Natural killer cell (primary cell): ENCODE results near the gene PIK3CA. TPM values are rescaled to one million over a fixed set of nuclear protein-coding genes. Genes with fewer than 3 reads are reported as not detected.

Source experiments
- ATAC-seq, 3 donors: fragments of 150-1000 bp in 2 of 3; fragments of 200-7000 bp in 1 of 3; cut with Tn5 transposase; 1 replicate in 1 of 3; 2 replicates in 2 of 3; pipeline ENCODE4 v1.10.0; 2021; ENCODE audit warnings: mild to moderate bottlenecking in 2 of 3, moderate library complexity in 2 of 3
- DNase-seq, 2 donors: peaks; one replicate each; pipeline versions ENCODE4 v3.0.0 to v3.0.0-alpha.2; 2013 to 2021; ENCODE audit warnings: mixed read lengths in 1 of 2
- H3K27ac ChIP-seq: one replicate; pipeline ENCODE4 v1.5.1; 2013; ENCODE audit warnings: mild to moderate bottlenecking, low read length
- H3K27me3 ChIP-seq: one replicate; pipeline ENCODE4 v1.6.1; 2013; ENCODE audit warnings: low read length; ENCODE audit not compliant: control insufficient read depth, insufficient read depth
- H3K36me3 ChIP-seq: one replicate; pipeline ENCODE4 v1.6.1; 2013; ENCODE audit warnings: low read length; ENCODE audit not compliant: control insufficient read depth, insufficient read depth
- H3K4me1 ChIP-seq: one replicate; pipeline ENCODE4 v1.6.1; 2013; ENCODE audit warnings: low read length; ENCODE audit not compliant: control insufficient read depth, insufficient read depth
- H3K4me3 ChIP-seq: one replicate; pipeline ENCODE4 v1.5.1; 2013; ENCODE audit warnings: low read length
- H3K9me3 ChIP-seq: one replicate; pipeline ENCODE4 v1.6.1; 2013; ENCODE audit warnings: low read length; ENCODE audit not compliant: control insufficient read depth, insufficient read depth
- H3K27ac Mint-ChIP-seq, 2 donors: one replicate each; pipeline ENCODE4 v1.8.0; 2022; ENCODE audit warnings: mild to moderate bottlenecking in 2 of 2, mixed read lengths in 2 of 2, moderate library complexity in 1 of 2
- H3K27me3 Mint-ChIP-seq, 2 donors: one replicate each; pipeline ENCODE4 v1.8.0; 2022; ENCODE audit warnings: low read depth in 2 of 2, mixed read lengths in 2 of 2
- H3K36me3 Mint-ChIP-seq: one replicate; pipeline ENCODE4 v1.8.0; 2022; ENCODE audit warnings: mixed read lengths
- H3K4me1 Mint-ChIP-seq, 2 donors: one replicate each; pipeline ENCODE4 v1.8.0; 2022; ENCODE audit warnings: mixed read lengths in 2 of 2
- H3K4me3 Mint-ChIP-seq: one replicate; pipeline ENCODE4 v1.8.0; 2022; ENCODE audit warnings: mild to moderate bottlenecking, moderate library complexity, mixed read lengths
- H3K9me3 Mint-ChIP-seq, 2 donors: one replicate each; pipeline ENCODE4 v1.8.0; 2022; ENCODE audit warnings: mixed read lengths in 2 of 2
- CTCF ChIP-seq: fragments of 200-600 bp; IDR thresholded peaks from one replicate; pipeline ENCODE4 v1.8.0; 2022; ENCODE audit warnings: antibody characterized with exemption
- WGBS: methylation state at CpG from one replicate; pipeline ENCODE4 v1.1.7; 2013; ENCODE audit warnings: missing lambda C conversion rate; ENCODE audit not compliant: insufficient coverage; 5-methylcytosine and 5-hydroxymethylcytosine counted together
- intact Hi-C: fragments of 100-400 bp; cut with micrococcal nuclease; formaldehyde crosslinking; loops from one replicate; pipeline ENCODE4 v1.14.2; 2022
- total RNA-seq, 4 donors: library from RNA; stranded (reverse); fragments of 120-200 nt in 1 of 4; gene quantifications; one replicate each; pipeline versions ENCODE4 v1.2.3 to v1.2.4, GENCODE V29; 2013 to 2022

The PIK3CA gene
- total RNA-seq, 3 donors from 2014 or later (not counting 1 experiment from before 2014, with no cell fraction given), result 37.1 to 40.9 (median 40.2) TPM

GRCh38 chr3:179166561-179167201 is 18.5 kb downstream of the PIK3CA start:
- Mint-ChIP-seq H3K9me3 (peaks cover 0 to 6% of the 10 kb centered on the region in 2 donors), H3K27ac (no peak overlapping the region), H3K36me3 (no peaks in the 10 kb centered on the region), H3K4me1 (peaks cover 42 to 67% of the 10 kb centered on the region in 2 donors), H3K4me3 (no peak overlapping the region), H3K27me3 (no peaks in the 10 kb centered on the region)
- no peaks in the 10 kb centered on the region for H3K36me3 ChIP-seq
- intact Hi-C loops, result no loop called here
- no peaks in the 10 kb centered on the region for H3K27me3 ChIP-seq
- no peaks in the 10 kb centered on the region for H3K9me3 ChIP-seq
- no peak for DNase-seq
- no peaks in the 10 kb centered on the region for H3K4me1 ChIP-seq
- ATAC-seq, result no peak
- no peak for TF ChIP-seq CTCF
- no CpG with 5 or more reads among the region's 2 CpGs for WGBS
- H3K27ac ChIP-seq, result no peak overlapping the region
- no peak overlapping the region for H3K4me3 ChIP-seq

- no peaks in the 10 kb centered on the region for H3K27me3 ChIP-seq
- H3K27ac ChIP-seq, result no peak overlapping the region
- TF ChIP-seq CTCF, result no peak
- H3K36me3 ChIP-seq, result no peaks in the 10 kb centered on the region
- no peaks in the 10 kb centered on the region for H3K9me3 ChIP-seq
- intact Hi-C loops, result no loop called here
- H3K27ac Mint-ChIP-seq, result no peak overlapping the region
- no peak overlapping the region for H3K4me3 Mint-ChIP-seq
- H3K4me1 Mint-ChIP-seq, result peaks cover 36 to 66% of the 10 kb centered on the region in 2 donors
- 100% methylated on average over 1 of the region's 2 CpGs for WGBS
- H3K36me3 Mint-ChIP-seq, result no peaks in the 10 kb centered on the region
- DNase-seq, result no peak
- H3K4me1 ChIP-seq, result peaks cover 1% of the 10 kb centered on the region
- peaks cover 0 to 6% of the 10 kb centered on the region in 2 donors for H3K9me3 Mint-ChIP-seq
- H3K4me3 ChIP-seq, result no peak overlapping the region
- no peaks in the 10 kb centered on the region for H3K27me3 Mint-ChIP-seq
- no peak for ATAC-seq
These were observed 20.8 kb downstream of the PIK3CA start for GRCh38 chr3:179168918-179169317.

- intact Hi-C loops, result no loop called here
- TF ChIP-seq CTCF, result no peak
- Mint-ChIP-seq H3K27me3 (no peaks in the 10 kb centered on the region), H3K27ac (no peak overlapping the region), H3K4me3 (no peak overlapping the region), H3K36me3 (no peaks in the 10 kb centered on the region), H3K9me3 (peaks cover 0 to 6% of the 10 kb centered on the region in 2 donors), H3K4me1 (peaks cover 46 to 67% of the 10 kb centered on the region in 2 donors)
- DNase-seq (no peak), ATAC-seq (no peak)
- H3K9me3 ChIP-seq, result no peaks in the 10 kb centered on the region
- H3K36me3 ChIP-seq, result no peaks in the 10 kb centered on the region
- H3K27ac ChIP-seq, result no peak overlapping the region
- no peaks in the 10 kb centered on the region for H3K27me3 ChIP-seq
- H3K4me1 ChIP-seq, result peaks cover 5% of the 10 kb centered on the region
- no peak overlapping the region for H3K4me3 ChIP-seq
These were observed 24.4 kb downstream of the PIK3CA start for GRCh38 chr3:179172546-179172945.

GRCh38 chr3:179174316-179174715 is 26.2 kb downstream of the PIK3CA start:
- Histone ChIP-seq H3K36me3 (no peaks in the 10 kb centered on the region), H3K27me3 (no peaks in the 10 kb centered on the region), H3K4me3 (no peak overlapping the region), H3K4me1 (peaks cover 5% of the 10 kb centered on the region), H3K9me3 (no peaks in the 10 kb centered on the region), H3K27ac (no peak overlapping the region)
- TF ChIP-seq CTCF, result no peak
- intact Hi-C loops, result no loop called here
- Mint-ChIP-seq H3K4me1 (peaks cover 33 to 50% of the 10 kb centered on the region in 2 donors), H3K27me3 (no peaks in the 10 kb centered on the region), H3K27ac (no peak overlapping the region), H3K9me3 (peaks cover 0 to 6% of the 10 kb centered on the region in 2 donors), H3K36me3 (no peaks in the 10 kb centered on the region), H3K4me3 (no peak overlapping the region)
- WGBS, result 98% methylated on average over 3 of the region's 3 CpGs
- no peak for DNase-seq
- ATAC-seq, result no peak
